Stimulated activated CD8-positive, alpha-beta memory T cell treated with anti-CD3 and anti-CD28 coated beads, Interleukin-12 subunit alpha, Interleukin-12 subunit beta, amount 100 ng/mL, for 24 hours (primary cell): Measurements from ENCODE around the gene TXNL4A.

Experiments
- DNase-seq: peaks from one replicate; pipeline ENCODE4 v3.0.0-alpha.2; 2020; ENCODE audit errors: extremely low read depth

TXNL4A gene

DNA sequence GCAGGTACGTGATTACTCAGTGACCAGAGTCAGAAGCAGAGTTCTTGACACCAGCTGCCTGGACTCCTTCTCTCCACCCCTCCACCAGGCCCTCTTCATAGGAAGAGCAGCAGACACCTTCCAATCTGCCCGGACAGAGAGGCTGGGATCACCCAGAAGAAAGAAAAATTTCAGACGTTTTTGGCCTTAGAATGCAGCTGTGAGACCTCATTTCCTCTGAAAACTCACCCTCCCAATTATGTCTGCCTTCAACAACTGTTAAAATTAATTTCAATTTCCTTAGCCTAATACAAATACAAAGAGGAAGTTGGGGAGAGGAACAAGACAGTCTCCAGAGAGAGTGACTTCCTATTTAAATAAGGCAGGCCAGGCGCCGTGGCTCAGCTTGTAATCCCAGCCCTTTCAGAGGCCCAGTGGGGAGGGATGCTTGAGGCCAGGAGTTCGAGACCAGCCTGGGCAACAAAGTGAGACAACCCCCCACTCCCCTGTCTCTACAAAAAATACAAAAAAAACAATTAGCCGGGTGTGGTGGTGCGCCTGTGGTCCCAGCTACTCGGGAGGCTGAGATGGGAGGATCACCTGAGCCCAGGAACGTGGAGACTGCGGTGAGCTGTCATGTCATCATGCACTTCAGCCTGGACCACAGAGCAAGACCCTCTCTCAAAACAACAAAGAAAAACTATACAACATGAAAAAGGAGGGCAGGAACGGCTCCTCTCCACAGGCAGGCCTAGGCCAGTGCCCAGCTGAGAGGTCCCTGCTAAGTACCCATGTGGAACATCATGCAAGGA lies 38.5 kb downstream of the TXNL4A start:
- no peak for DNase-seq

DNA sequence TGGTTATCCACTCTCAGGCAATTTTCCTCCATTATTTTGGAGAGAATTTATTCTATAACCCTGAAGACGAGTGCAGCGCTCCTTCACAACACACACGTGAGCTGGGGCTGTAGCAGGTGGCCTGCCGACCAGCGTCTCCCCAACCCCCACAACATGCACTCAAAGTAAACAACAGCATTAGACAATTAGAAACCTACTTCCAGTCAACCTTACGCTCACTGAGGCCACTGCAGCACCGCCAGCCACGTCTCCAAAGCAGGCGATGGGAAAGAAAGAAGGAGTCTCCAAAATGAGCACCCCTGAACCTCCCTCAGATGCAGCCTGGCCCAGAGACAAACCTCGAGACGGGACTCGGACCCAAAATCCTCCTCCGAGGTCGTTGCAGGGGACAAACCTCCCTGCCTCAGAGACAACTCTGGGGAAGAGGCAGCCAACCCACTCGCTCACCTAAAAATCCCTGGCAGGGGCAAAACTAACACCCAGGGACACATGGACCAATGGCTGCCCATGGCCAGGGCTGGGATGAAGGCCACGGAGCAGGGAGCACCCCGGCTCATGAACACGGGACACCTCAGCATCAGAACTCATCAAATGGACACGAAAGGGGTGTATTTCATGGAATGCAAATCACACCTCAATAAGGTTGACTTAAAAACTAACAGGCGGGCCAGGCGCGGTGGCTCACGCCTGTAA lies 39.5 kb downstream of the TXNL4A start:
- DNase-seq = no peak

DNA sequence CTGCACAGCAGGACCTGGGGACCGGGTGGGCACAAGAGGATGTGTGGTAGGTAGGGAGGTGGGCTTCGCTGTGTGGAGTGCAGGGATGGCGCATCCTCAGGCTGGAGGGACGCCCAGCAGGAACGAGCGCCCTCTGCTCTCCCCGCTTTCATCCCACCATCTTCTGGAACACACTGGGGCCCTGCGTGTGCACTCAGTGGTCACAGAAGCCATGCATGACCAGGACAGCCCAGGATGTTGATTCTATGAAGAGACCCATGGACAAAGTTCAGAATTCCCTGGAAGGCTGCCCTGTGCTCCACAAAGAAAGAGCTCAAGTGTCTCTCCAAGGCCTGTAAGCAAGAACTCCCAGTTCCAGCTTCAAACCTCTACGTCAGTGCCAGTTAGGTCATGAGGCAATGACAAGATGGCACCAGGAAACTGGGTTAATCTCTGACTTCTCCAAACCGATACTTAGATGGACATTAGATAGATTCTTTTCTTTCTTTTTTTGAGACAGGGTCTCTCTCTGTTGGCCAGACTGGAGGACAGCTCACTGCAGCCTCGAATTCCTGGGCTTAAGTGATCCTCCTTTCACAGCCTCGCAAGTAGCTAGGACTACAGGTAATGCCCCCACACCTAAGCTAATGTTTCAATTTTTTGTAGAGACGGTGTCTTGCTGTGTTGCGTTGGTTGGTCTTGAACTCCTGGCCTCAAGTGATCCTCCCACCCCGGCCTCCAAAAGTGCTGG lies 40.3 kb downstream of the TXNL4A start:
- DNase-seq = no peak

DNA sequence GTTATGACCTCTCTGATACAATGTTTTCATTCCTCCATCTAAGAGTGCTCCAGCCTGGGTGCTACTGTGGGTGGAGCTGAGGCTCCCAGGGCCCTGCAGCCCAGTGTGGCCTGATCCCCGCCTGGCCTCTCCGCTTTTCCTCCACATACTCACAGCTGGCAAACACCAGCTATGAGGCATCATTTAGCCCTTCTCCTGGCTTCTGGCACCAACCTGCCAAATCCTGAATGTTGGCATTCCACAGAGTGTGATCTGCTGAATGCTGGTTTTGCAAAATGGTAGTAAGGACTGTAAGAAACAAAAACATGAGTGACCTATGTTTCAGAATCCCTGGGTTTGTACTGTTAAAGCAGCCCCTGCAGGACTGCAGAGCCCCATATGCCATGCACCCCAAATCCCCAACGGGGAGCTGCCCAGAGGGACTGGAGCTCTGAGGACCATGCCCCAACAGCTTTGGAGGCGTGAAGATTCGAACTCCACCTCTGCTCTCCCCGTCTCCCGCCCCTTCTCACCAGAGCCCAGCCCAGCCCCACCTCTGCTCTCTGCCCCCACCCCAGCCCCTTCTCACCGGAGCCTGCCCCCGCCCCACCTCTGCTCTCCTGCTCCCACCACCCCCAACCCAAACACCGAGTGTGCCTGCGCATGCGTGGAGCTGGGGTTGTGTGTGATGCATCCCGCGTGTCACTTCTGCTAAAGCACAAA lies 41.2 kb downstream of the TXNL4A start:
- DNase-seq = no peak

DNA sequence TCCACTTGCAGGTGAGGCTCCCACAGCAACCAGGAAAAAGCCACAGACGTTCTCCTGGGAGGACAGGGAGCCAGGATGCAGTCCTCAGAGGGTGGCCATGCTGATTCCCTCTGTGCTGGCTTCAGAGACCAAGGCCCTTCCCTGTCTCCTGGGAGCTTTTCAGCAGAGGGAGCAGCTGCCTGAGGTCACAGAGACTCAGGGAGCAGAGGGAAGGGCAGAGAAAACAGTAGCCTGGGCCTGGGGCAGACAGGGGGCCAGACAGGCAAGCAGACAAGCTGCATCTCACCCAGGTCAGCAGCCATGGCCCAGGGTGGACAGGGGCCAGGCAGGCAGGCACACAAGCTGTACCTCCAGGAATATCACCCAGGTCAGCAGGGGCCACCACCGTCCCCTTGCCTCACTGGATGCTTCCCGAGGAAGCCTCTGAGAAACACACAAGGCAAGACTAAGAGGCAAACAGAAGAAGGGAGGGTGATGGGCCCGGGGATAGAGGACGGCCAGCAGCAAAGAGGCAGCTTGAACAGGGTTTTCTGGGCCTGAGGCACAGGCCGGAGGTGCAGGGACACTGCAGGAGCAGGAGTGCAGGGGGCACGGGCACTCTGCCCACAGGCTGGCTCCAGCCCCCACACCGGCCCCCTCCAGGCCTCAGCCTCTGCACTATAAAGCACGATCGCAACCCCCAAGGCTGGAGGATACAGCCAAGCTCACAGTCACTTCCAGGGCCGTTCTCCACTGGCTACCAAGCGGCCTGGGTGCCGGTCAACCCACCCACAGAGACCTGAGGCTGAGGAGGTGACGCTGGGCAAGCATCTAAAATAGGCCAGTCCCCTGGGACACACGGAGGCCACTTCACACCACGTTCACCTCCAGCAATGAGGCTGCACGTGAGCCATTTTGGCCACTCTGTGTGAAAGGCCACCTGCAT lies 43.0 kb downstream of the TXNL4A start:
- no peak for DNase-seq

DNA sequence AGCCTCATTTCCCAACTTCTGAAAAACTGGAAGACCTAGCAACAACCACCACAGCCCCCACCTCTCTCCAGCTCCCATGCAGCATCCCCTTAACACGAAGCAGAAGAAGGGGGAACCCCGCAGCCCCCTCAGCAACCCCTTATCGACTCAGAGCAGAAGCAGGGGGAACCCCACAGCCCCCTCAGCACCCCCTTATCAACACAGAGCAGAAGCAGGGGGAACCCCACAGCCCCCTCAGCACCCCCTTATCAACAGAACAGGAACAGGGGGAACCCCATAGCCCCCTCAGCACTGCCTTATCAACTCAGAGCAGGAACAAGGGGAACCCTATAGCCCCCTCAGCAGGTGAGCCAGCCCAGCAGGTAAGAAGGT lies 43.6 kb downstream of the TXNL4A start:
- no peak for DNase-seq

DNA sequence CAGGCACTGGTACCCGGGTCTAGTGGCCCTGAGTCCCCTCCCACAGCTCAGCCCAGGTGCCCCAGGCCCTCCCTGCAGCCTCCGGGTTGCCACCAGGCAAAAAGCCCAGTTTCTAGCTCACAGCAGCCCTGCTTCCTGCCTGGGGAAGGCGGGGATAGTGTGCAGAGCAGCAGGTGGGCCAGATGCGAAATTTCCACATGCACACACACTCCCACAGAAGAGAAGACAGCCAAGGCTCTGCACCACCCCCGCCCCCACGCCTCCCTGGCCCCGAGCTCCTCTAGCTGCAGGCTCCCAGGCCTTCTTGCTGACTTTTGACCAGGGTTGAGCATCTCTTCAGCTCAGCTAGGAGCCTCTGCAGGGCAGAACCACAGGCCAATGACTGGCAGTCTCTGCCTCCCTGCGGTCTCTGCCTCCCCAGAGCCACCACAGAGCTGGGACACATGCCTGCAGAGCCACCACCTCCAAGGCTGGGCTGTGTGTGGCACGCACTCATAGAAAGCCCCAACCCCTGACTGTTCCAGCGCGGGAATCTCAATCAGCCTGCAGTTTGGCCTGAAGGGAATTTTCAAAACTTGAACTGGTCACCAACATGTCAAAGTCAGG lies 44.1 kb downstream of the TXNL4A start:
- no peak for DNase-seq

DNA sequence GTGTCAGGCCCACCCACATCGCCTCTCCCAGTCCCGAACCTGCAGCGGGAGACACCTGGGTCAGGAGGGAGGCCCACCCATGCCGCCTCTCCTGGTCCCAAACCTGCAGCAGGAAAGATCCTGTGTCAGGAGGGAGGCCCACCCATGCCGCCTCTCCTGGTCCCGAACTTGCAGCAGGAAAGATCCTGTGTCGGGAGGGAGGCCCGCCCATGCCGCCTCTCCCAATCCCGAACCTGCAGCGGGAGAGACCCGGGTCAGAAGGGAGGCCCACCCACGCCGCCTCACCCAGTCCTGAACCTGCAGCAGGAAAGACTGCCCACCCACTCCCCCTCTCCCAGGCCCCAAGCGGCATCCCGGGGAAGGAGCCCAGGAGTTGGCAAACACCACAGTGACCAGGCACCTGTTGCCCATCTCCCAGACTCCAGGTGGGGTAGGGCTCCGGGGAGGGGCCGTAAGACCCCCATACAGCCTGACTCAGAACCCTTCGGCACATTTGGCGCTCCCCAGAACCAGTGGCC lies 44.7 kb downstream of the TXNL4A start:
- DNase-seq = no peak

DNA sequence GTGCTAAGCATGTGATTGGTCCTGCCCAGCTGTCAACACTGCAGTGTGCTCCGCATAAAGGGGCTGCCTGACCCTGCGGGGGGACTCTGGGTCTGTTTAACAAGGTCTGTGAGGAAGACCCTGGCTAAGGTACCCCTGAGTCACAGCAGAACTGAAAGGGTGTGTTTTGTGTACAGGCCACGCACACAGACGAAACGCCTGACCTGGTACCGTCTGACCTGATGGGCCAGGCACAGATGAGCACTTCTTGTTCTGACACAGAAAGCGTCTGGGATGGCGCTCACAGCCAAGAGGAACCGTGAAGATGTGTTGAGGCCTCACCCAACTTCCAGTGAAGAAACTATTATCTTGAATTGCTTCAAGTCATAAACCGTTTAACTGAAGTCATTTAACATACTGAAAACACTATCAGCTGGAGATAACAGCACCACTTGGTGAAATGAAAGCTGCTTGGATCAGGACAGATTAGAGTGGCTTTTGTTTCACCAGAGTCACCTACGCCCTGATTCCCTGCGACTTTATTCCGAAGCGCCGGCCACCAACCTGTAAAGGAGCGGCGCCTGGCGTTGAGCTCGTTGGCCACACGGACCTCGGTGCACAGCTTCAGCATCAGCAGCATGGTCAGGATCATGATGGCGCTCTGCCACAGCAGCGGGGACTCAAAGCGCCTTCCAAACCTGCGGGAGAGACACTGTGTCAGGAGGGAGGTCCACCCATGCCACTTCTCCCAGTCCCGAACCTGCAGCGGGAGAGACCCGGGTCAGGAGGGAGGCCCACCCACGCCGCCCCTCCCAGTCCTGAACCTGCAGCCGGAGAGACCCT lies 45.4 kb downstream of the TXNL4A start:
- no peak for DNase-seq

DNA sequence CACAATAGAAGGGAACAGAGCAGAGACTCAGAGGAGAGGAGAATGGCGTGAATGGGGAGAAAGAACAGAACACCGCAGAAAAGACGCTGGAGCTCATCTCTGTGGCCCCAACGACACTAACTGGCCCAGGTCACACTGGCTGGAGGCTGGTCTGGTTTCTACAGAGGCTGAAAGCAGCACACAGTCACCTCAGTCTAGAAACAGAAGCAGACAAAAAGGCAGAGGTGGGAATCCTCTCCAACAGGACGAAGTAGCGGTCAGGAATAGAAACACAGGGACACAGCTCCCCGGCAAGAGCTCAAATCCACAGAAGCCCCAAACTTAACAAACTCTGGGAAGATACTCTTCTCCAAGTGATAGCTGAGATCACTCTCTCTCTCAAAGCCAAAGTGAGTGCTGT lies 46.2 kb downstream of the TXNL4A start:
- DNase-seq = no peak

DNA sequence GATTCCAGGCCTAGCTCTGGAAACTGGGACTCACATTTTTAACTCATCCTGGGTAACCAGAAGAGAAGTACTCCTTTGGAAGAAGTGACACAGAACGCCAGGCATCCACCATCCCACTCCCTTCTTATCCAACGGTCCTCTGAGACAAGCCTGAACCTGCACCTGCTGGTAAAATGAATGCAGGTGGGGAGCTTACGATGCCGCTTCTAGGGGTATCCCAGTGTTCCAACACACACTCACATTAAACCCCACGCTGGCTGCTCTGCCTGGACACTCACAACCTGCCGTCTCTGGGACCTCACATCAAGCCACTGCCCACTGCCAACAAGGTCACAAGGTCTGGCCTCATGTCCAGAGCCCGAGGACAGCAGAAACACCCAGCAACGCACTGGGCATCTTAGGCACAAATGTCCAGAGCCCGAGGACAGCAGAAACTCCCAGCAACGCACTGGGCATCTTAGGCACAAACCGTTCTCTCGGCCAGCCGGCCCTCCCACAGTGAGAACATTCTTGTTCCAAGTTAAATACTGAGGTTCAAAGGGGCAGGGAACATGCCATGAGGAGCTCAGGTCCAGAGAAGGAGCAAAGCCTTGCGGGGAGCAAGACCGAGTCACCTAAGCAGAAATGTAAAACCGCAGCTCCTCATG lies 46.8 kb downstream of the TXNL4A start:
- DNase-seq = no peak

DNA sequence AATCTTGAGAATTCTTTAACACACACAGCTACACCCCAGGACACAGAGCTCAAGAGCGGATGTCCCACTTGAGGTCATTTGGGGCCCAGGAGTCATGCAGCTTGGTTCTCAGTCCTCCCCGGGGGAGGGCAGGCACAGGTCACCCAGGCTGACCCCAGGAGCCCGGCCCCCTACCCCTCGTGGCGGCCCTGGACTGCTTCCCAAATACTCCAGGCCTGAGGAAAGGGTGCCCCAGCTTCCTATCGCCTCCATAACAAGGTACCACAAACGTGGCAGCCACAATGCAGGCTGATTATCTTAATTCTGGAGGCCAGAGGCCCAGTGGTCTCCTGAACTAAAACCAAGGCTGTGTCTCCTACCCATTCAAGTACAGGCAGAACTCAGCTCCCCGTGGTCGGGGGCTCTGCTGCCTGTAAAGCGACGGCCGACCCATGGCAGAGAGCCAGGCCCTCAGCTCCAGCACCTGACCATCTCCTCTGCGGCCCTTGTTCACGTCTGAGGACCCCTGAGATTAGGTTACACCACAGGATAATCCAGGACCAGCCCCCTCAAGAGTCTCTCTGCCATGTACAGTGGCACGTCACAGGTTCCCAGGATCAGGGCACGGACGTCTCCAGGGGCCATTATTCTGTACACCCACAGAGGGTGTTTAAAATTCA lies 47.4 kb downstream of the TXNL4A start:
- no peak for DNase-seq

DNA sequence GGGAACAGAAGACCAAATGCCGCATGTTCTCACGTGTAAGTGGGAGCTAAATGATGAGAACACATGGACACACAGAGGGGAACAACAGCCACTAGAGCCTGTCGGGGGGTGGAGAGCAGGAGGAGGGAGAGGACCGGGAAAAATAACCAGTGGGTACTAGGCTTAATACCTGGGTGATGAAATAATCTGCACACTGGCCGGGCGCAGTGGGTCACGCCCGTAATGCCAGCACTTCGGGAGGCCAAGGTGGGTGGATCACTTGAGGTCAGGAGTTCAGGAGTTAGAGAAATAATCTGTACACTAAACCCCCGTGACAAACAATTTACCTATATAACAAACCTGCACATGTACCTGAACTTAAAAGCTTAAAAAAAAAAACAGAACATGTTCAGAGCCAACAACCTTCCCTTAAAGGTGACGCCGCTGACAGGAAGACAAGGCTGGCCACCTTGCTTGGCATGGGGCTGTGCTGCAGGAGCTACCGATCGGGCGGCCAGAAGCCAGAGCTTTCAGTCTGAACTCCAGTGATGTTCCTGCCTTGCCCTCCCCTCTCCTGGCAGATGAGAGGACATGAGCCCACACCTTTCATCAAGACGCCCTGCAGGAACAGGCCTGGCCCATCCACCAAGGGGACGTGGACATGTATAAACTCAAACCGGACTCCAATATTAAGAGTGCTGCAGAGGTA lies 48.1 kb downstream of the TXNL4A start:
- DNase-seq = no peak

DNA sequence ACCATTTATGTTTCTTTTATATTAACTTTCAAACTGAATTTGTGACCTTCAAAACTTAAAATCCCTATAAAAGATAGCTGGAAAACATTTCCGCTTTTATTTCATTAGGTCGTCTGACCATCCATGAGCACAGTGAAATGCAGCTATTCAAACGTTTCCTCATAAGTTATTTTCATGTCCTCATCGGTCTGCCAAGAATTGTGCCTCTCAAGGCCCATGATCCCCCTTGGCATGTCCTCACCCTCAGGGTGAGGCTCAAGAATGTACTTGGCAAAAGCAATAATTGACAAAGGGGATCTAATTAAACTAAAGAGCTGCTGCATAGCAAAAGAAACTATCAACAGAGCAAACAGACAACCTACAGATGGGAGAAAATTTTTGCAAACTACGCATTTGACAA lies 49.3 kb downstream of the TXNL4A start:
- no peak for DNase-seq

DNA sequence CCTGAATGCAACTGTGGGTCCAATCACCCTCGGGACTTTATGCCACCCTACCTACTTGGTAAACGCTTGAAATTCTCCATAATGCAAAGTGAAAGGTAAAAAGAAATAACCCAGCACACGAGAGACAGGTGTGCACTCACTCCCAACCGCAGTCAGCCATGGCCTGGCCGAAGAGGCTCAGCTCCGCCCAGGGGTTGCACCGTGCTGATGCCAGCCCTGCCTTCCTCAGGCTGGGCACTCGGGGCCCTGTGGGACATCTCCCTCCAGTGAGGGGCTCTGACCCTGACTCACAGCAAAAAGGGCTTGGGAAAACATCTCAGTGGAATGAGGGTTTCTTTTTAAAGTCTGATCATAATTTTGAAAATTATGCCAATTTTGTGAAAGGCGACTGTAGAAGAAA lies 50.2 kb downstream of the TXNL4A start:
- DNase-seq = no peak

DNA sequence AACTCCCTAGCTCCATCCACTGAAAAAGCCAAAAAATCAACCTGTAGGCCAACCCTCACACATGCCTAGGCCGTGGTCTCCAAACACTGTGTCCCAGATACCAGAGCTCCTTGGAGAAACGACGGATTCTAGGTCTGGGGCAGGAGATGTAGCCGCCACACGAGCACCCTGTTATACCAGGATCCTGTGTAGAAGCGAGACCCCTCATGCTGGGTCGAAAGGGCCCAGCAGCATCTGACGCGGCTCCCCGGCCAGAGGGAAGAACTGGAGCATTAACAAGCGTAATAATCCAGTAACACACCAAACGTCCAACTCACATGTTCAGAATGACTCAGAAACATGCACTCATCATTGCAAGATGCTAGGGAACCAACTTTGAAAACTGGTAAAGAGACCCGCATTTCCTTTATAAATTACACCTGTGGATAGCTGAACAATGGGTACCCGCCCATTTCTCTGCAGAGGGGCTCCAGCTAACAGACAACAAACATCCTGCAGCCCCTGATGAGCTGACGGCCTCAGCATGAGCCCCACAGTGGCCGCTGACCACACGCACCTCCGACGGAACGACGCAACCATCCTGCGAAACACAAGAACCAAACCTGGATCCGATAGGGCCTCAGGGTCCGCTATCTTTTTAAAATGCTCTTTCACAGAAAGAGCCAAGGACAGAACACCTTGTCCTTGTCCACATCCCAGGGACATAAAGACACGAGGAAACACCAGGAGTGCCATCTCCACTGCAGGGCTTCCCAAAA lies 51.1 kb downstream of the TXNL4A start:
- DNase-seq = no peak

DNA sequence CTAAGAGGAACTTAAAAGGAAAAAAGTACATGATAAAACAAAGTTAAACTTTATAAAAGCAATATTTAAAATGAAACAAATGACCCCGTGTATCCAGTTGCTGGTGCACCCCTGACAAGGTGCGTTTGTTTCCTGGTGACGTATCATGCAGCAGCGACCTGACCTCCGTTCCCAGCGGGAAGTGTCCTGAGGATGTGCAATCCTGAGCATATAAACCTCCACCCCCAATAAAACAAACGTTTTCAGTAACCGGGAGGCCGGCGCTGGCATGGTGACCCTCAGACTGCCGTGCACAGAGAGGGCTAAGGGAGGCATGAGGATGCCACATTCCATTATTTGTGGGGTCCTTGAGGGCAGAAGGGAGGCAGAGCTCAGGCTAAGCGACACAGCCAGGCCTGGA lies 51.7 kb downstream of the TXNL4A start:
- DNase-seq = no peak
